Panc1 (cell line): Measurements from ENCODE around the gene RAB30. TPM values are rescaled to one million over a fixed set of nuclear protein-coding genes. Genes with fewer than 3 reads are reported as not detected.
A peak's percentile ranks its signal among the peaks of the same experiment; 100 is the strongest.

Experiments
- ATAC-seq: fragments of 200-7000 bp; cut with Tn5 transposase; 2 replicates; pipeline ENCODE4 v1.9.1; 2020; ENCODE audit warnings: mild to moderate bottlenecking, moderate library complexity
- BruUV-seq: library from RNA; stranded (reverse); fragments of 400-500 nt; replicated peaks from 2 replicates; lab custom pipeline; 2021; lab: Mats Ljungman, UMichigan
- CTCF ChIA-PET: fragments of 300-600 bp; sonication (Branson Sonifier 250); formaldehyde crosslinking; loops from one replicate; lab custom pipeline; 2022; ENCODE audit warnings: antibody characterized with exemption; lab: Charles Lee
- POLR2A ChIA-PET: fragments of 300-600 bp; sonication (Branson Sonifier 250); formaldehyde crosslinking; loops from one replicate; lab custom pipeline; 2022; ENCODE audit warnings: antibody characterized with exemption; lab: Charles Lee
- DNase-seq: peaks from one replicate; pipeline ENCODE4 v3.0.0-alpha.2; 2010; ENCODE audit warnings: low read depth, low spot score
- H3K27ac ChIP-seq: 2 replicates; pipeline ENCODE4 v1.5.1; 2011; ENCODE audit warnings: mild to moderate bottlenecking, low read length, inconsistent platforms
- H3K27me3 ChIP-seq: fragments of 200-500 bp; sonication (Bioruptor generic); 2 replicates; pipeline ENCODE4 v1.6.0; 2014; ENCODE audit warnings: low read length, inconsistent platforms; ENCODE audit not compliant: control insufficient read depth, insufficient read depth
- H3K36me3 ChIP-seq: fragments of 200-500 bp; sonication (Bioruptor generic); 2 replicates; pipeline ENCODE4 v1.5.1; 2014; ENCODE audit warnings: inconsistent platforms, mild to moderate bottlenecking, low read length, moderate library complexity; ENCODE audit not compliant: control insufficient read depth, insufficient read depth
- H3K4me1 ChIP-seq: 2 replicates; pipeline ENCODE4 v1.5.1; 2011; ENCODE audit warnings: inconsistent platforms, mild to moderate bottlenecking, low read length, moderate library complexity; ENCODE audit not compliant: control insufficient read depth, insufficient read depth
- H3K4me3 ChIP-seq, 2 experiments: 2 replicates each; pipeline ENCODE4 v1.5.1; 2011 to 2012; ENCODE audit warnings: low read depth in 2 of 2, low read length in 2 of 2, mild to moderate bottlenecking in 2 of 2, inconsistent platforms in 1 of 2, moderate library complexity in 1 of 2
- H3K9me3 ChIP-seq: fragments of 200-500 bp; sonication (Bioruptor generic); 2 replicates; pipeline ENCODE4 v1.5.1; 2014; ENCODE audit warnings: low read depth, mild to moderate bottlenecking, inconsistent platforms, low read length, moderate library complexity; ENCODE audit not compliant: control insufficient read depth, insufficient read depth
- CTCF ChIP-seq: fragments of 450-650 bp; IDR thresholded peaks from 2 replicates; pipeline ENCODE4 v1.5.1; 2017; ENCODE audit warnings: mild to moderate bottlenecking
- POLR2AphosphoS5 ChIP-seq: IDR thresholded peaks from 2 replicates; pipeline ENCODE4 v1.6.1; 2012; ENCODE audit warnings: mild to moderate bottlenecking, low read depth, low read length, moderate library complexity
- SIN3A ChIP-seq: IDR thresholded peaks from 2 replicates; pipeline ENCODE4 v1.6.1; 2012; ENCODE audit warnings: low read depth, mild to moderate bottlenecking, low read length, moderate library complexity, borderline replicate concordance; ENCODE audit not compliant: insufficient read depth
- TCF7L2 ChIP-seq: IDR thresholded peaks from 2 replicates; pipeline ENCODE4 v1.6.1; 2011; ENCODE audit warnings: mild to moderate bottlenecking, low read depth, low read length, inconsistent platforms
- in situ Hi-C: cut with HindIII; loops from 2 replicates; pipeline ENCODE4 v1.10.0; 2016; ENCODE audit warnings: low sequenced_read_pairs, low pct_unique_long_range_greater_than_20kb
- intact Hi-C: fragments of 100-400 bp; cut with micrococcal nuclease; formaldehyde crosslinking; loops from one replicate; pipeline ENCODE4 v1.10.0; 2022; ENCODE audit not compliant: unreplicated experiment
- total RNA-seq: library from RNA; stranded (reverse); gene quantifications from one replicate; pipeline ENCODE4 v1.2.1, GENCODE V29; 2021; ENCODE audit not compliant: unreplicated experiment
- TF ChIP-seq, protein P1 (sequence below), 2 experiments: IDR thresholded peaks; 2 replicates each; pipeline ENCODE4 v1.6.1; 2011 to 2012; ENCODE audit warnings: low read depth in 2 of 2, control low read depth in 1 of 2, low read length in 1 of 2, mild to moderate bottlenecking in 1 of 2, moderate library complexity in 1 of 2; ENCODE audit not compliant: insufficient read depth in 1 of 2

The RAB30 gene
- total RNA-seq, 1 experiment from 2014 or later = 19.0 TPM

DNA sequence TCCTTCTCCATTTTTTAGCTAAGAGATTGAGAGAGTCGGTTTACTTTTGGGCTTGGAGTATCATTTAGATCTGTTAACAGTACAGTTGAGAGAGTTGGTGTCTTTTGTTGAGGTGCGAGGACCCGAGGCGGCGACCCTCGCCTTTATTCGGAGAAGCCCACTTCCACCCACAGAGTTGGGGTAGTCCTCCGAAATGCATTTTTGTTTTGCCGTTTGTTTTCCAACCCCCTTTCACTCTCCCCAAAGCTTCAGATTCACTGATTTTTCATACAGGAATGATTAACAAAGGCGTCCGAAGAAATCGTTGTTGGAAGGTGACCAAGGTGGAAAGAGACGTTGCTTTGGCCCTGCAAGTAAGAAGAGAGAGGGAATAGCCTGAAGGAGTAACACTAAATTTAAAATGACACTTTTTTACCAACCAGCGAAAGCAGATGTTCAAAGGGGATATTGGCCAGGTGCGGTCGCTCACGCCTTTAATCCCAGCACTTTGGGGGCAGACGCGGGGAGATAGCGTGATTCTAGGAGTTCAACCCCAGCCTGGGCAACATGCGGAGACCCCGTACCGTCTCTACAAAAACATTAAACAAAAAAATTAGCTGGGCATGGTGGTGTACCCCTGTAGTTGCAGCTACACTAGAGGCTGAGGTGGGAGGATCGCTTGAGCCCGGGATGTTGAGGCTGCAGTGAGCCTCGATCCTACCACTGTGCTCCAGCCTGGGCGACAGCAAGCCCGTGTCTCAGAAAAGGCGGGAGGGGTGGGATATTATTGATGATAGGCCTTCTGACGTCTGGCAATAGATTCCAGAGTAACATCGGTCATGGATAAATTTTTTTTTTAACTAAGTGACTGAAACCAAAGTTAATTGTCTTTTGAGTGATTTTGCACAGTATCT lies 899 bp upstream of the RAB30 start:
- CTCF ChIA-PET = interaction anchor here (0.6 kb wide), 1 partner anchor 10 kb away, joined by 3 read pairs; no protein-coding TSS in a partner anchor
- no peak for ATAC-seq

GRCh38 chr11:83070731-83071566 lies 748 bp downstream of the RAB30 start:
- ChIA-PET POLR2A (interaction anchor here (0.8 to 1.1 kb wide), 2 partner anchors 16 to 19 kb away, joined by 13 to 14 read pairs; no protein-coding TSS in a partner anchor), CTCF (no interaction called here)
- peak overlapping the region; percentile 85 to 99 for H3K4me3 ChIP-seq
- in situ Hi-C loops = no loop called here
- no peaks in the 10 kb centered on the region for H3K27me3 ChIP-seq
- H3K4me1 ChIP-seq = peaks cover 25% of the 10 kb centered on the region
- intact Hi-C loops = loop anchor here (5.0 kb wide), 2 partner anchors 86 to 164 kb away; partner anchors contain the start of gene PCF11
- peaks cover 11% of the 10 kb centered on the region for H3K36me3 ChIP-seq
- TF ChIP-seq SIN3A (0 out of 2 replicates have a peak, but pooled peaks have one; percentile 54), POLR2AphosphoS5 (no peak), CTCF (no peak), TCF7L2 (no peak)
- TF ChIP-seq, protein P1, sequence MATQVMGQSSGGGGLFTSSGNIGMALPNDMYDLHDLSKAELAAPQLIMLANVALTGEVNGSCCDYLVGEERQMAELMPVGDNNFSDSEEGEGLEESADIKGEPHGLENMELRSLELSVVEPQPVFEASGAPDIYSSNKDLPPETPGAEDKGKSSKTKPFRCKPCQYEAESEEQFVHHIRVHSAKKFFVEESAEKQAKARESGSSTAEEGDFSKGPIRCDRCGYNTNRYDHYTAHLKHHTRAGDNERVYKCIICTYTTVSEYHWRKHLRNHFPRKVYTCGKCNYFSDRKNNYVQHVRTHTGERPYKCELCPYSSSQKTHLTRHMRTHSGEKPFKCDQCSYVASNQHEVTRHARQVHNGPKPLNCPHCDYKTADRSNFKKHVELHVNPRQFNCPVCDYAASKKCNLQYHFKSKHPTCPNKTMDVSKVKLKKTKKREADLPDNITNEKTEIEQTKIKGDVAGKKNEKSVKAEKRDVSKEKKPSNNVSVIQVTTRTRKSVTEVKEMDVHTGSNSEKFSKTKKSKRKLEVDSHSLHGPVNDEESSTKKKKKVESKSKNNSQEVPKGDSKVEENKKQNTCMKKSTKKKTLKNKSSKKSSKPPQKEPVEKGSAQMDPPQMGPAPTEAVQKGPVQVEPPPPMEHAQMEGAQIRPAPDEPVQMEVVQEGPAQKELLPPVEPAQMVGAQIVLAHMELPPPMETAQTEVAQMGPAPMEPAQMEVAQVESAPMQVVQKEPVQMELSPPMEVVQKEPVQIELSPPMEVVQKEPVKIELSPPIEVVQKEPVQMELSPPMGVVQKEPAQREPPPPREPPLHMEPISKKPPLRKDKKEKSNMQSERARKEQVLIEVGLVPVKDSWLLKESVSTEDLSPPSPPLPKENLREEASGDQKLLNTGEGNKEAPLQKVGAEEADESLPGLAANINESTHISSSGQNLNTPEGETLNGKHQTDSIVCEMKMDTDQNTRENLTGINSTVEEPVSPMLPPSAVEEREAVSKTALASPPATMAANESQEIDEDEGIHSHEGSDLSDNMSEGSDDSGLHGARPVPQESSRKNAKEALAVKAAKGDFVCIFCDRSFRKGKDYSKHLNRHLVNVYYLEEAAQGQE (IDR thresholded peaks at IDR 0.05; ENCODE audit: insufficient read depth in 1 of 2, low read depth in 2 of 2, low read length in 1 of 2) = no peak
- DNase-seq = no peak
- BruUV-seq = TSS peak; percentile 84
- H3K27ac ChIP-seq = peak overlapping the region; percentile 98
- ATAC-seq = peak; percentile 40
- no peaks in the 10 kb centered on the region for H3K9me3 ChIP-seq

More for the DNA sequence above, 899 bp upstream of the RAB30 start:
- peak overlapping the region; percentile 98 for H3K27ac ChIP-seq
- in situ Hi-C loops = no loop called here
- H3K4me3 ChIP-seq = peak overlapping the region; percentile 85 to 99
- 0 out of 2 replicates have a peak, but pooled peaks have one; percentile 53 for TF ChIP-seq SIN3A
- no peak for TF ChIP-seq POLR2AphosphoS5
- POLR2A ChIA-PET = interaction anchor here (1.1 to 1.2 kb wide), 2 partner anchors 20 to 83 kb away, joined by 3 to 13 read pairs; no protein-coding TSS in a partner anchor
- DNase-seq = no peak
- TSS peak; percentile 90 for BruUV-seq
- H3K4me1 ChIP-seq = peaks cover 25% of the 10 kb centered on the region
- H3K9me3 ChIP-seq = no peaks in the 10 kb centered on the region
- H3K36me3 ChIP-seq = peaks cover 13% of the 10 kb centered on the region
- intact Hi-C loops = loop anchor here (5.0 kb wide), 2 partner anchors 85 to 165 kb away; partner anchors contain the start of gene PCF11
- H3K27me3 ChIP-seq = no peaks in the 10 kb centered on the region
